ENCODE results near the gene CYP2F1.
A peak's percentile ranks its signal among the peaks of the same experiment; 100 is the strongest.
"Not testable (repeated sequence)": the region's sequence is repeated elsewhere in the genome, so short reads cannot be mapped to it uniquely, and the experiment has no call there.

The CYP2F1 gene

DNA sequence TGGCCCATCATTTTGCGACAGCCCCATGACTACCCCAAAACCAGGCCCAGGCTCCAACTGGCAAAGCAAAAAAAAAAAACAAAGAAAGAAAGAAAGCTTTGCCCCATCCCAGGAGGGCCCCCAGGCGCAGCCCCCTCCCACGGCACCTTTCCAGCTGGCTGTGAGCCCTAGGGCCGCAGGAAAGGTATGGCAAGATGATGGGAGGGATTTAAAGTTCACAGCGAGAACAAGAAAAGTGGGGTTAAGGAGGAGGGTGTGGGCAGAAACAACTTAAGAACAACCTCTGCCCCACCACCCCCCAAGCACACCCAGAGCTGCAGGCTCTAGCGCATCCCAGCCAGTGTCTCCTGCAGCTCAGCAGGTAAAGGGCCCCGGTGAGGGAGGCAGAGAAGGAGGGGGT, at the start of gene CYP2F1:
CYP2F1 (plus strand) TSS at position 301 of the 400 bp plus-strand sequence. CDS start 1,757 bp downstream, outside the sequence.
- no peak for DNase-seq

- no peak for DNase-seq
These were observed 49.2 kb upstream of the CYP2F1 start for GRCh38 chr19:41064974-41065569.

DNA sequence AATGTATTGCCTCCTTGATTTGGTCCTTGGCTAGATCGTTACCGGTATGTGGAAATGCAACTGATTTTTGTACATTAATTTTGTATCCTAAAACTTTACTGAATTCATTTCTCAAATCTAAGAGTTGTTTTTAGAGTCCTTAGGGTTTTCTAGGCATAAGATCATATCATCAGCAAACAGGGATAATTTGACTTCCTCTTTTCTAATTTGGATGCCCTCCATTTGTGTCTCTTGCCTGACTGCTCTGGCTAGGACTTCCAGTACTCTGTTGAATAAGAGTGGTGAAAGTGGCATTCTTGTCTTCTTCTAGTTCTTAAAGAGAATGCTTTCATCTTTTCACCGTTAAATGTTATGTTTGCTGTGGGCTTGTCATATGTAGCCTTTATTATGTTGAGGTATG, 37.9 kb upstream of the CYP2F1 start:
- no peak for DNase-seq

DNA sequence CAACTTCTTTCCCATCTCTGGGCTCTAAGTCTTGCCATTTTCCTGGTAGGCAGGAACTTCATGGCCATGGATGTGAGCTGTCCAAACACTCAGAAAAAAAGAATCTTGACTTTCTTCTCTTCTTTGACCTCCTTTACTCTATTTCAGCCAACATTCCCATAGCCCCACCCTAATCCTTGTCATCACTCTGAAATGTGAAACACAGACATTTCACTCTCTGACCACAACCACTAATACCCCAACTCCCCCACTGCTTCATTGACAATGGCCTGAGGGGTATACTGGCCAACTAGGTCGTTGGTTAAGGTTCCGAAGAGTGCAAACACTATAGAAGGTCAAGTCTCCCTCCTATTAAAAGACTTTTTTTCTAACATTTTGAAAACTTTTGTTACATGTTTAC, 30.7 kb upstream of the CYP2F1 start:
- DNase-seq, result no peak

GRCh38 chr19:41085748-41086415, 28.4 kb upstream of the CYP2F1 start:
- no peak for DNase-seq

DNA sequence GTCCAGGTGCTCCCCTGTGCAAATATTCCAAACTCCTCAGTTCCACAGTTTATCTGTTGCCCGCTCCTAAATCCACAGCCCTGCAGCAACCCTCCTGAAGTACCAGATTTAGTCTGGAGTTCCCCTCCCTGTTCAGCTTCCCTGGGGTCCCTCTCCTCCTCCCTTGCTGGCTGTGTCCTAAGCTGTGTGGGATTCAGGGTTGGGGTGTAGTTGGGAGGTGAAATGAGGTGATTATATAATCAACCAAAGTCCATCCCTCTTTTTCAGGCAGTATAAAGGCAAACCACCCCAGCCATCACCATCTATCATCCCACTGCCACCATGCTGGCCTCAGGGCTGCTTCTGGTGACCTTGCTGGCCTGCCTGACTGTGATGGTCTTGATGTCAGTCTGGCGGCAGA, 26.1 kb upstream of the CYP2F1 start, which contains the start of gene CYP2A13:
CYP2A13 (plus strand) TSS at position 301 of the 400 bp plus-strand sequence; CDS start at position 322, 21 bp downstream.
- no peak for DNase-seq

DNA sequence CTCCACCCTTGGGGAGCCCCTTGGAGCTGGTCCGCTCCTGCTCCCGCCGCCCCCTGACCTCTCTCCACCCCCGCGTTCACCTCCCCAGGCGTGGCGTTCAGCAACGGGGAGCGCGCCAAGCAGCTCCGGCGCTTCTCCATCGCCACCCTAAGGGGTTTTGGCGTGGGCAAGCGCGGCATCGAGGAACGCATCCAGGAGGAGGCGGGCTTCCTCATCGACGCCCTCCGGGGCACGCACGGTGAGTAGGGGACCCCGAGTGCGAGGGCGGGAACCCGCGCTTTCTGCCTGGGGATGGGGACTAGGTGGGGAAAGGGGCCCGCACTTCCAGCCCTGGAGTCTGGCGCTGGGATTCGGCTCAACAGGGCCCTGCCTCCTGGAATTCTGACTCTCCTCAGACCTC, 24.3 kb upstream of the CYP2F1 start:
- DNase-seq, result no peak

- no peak for DNase-seq
These were observed 18.5 kb upstream of the CYP2F1 start for GRCh38 chr19:41095703-41096102.

DNA sequence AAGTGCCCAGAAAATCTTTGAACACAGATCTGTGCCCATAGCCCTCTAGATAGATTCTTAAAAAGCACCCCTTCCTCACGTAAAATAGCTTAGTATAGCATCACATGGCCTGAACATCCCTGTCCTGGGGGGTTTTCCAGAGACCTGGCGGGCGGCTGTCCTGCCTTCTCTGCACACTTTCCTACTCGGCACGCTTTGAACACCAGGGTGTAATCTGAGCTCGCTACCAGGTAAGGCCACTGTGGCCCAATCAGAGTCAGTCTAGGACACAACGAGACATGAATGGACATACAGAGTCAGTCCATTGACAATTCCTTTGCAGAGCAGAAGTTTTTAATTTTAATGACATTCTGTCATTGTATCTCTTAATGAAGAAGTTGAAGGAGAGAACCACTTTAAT, 17.9 kb upstream of the CYP2F1 start:
- DNase-seq, result no peak

DNA sequence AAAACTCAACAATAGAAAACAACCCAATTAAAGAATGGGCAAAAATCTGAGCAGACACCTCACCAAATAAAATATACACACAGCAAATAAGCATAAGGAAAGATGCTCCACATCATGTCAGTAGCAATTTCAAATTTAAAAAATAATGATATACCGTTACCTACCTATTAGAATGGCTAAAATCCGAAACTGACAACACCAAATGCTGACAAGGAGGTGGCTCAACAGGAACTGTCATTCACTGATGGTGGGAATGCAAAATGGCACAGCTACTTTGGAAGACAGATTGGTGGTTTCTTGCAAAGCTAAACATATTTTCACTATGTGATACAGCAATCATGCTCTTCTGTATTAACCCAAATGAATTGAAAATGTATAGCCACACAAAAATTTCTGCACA, 16.9 kb upstream of the CYP2F1 start:
- DNase-seq, result no peak

DNA sequence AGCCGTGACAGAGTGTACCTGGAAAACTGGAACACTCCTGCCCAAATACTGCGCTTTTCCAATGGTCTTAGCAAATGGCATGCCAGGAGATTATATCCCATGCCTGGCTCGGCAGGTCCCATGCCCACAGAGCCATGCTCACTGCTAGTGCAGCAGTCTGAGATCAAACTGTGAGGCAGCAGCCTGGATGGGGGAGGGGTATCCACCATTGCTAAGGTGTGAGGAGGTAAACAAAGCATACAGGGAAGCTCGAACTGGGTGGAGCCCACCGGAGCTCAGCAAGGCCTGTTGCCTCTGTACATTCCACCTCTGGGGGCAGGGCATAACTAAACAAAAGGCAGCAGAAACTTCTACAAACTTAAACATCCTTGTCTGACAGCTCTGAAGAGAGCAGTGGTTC, 15.5 kb upstream of the CYP2F1 start:
- no peak for DNase-seq

- not testable (repeated sequence) for DNase-seq
These were observed 12.0 kb upstream of the CYP2F1 start for GRCh38 chr19:41102210-41102609.

DNA sequence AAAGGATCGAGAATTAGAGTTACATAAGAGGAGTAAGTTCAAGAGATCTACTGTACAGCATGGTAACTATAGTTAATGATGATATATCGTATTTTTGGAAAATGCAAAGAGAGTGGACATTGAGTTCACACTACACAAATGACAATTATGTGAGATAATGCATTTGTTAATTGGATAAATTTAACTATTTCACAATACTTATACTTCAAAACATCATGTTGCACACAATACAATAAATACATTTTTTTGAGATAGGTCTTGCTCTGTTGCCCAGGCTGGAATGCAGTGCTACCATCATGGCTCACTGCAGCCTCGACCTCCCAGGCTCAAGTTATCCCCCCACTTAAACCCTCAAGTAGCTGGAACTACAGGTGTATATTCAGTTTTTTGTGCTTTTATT, 8.1 kb upstream of the CYP2F1 start:
- DNase-seq, result no peak

DNA sequence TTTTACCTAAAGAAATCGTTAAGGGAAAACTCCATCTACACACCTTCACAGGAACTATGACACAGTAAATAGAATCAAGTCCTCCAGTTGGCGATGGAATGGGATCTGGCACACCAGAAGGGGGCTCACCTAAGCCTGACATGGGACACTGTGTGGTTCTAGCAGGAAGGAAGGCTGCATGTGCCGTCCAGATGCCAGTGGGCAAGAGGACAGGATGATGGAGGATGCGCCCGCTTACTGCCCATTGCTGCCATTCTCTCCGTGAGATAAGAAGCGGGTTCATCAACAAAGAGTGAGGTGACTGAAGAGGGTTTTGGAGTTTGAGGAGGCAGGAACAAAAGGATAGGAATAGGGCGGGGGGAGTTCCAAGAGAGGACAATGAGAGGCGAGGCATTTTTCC, 2.9 kb upstream of the CYP2F1 start:
- no peak for DNase-seq

GRCh38 chr19:41111750-41112295, 2.4 kb upstream of the CYP2F1 start:
- no peak for DNase-seq

- DNase-seq, result no peak
These were observed 1.4 kb upstream of the CYP2F1 start for GRCh38 chr19:41112728-41113290.

GRCh38 chr19:41116261-41116660, 2.0 kb downstream of the CYP2F1 start:
- no peak for DNase-seq

DNA sequence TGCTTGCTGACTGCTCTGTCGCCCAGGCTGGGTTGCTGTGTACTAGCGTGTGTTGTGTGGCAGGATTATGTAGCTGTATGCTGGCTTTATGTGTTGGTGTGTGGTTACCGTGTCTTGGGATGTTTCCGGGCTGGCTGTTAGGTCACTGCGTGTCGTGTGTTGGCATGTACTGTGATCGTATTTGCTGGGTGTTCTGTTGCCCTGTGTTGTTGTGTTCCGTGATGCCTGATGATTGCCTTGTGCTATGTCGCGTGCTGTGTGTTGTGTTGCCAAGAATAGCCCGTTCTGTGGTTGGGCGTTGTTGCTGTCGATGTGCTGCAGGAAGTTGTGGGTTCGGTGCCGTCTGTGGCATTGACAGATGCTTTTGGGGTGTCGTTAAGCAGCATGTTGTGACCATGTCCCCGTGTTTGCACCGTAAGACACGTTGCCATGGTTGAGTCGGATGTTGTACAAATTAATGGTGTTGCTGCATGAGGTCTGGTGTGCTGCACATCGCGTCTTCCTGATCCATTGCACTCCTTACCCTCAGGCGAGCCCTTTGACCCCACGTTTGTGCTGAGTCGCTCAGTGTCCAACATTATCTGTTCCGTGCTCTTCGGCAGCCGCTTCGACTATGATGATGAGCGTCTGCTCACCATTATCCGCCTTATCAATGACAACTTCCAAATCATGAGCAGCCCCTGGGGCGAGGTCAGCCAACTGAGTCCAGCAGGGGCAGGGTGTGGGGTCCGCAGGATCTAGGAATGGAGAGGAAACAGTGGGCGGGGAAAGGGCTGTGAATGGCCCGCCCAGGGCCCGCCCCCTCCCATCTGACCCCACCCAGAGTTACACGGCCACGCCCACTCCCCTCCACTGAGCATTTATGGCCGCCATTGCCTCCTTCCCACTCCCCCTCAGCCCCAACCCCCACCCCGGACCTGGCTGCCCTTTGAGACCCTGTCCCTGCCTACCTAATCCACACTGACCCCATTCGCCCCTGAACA, 7.0 kb downstream of the CYP2F1 start:
- DNase-seq, result peak; percentile 91

- not testable (repeated sequence) for DNase-seq
These were observed 8.6 kb downstream of the CYP2F1 start for GRCh38 chr19:41122846-41123245.

- no peak for DNase-seq
These were observed 9.6 kb downstream of the CYP2F1 start for GRCh38 chr19:41123716-41124294.

DNA sequence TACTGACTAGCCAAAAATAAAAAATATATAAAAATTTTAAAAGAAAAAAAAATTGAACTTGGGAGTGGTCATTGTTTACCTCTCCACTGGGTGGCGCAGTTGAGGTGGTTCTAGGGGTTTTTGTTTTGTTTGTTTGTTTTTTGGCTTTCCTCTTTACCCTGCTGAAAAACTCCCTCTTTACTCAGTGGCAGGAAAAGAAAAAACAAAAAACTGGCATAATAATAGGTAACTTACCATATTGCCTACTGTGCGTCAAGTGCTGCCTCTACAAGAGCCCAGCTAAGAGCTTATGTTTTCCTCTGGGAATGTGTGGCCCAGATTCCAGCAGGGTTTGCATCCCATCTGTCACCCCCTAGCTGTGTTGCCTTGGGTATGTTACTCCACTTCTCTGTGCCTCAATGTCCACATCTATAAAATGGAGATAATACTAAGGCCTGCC, 12.6 kb downstream of the CYP2F1 start:
- DNase-seq, result not testable (repeated sequence)

DNA sequence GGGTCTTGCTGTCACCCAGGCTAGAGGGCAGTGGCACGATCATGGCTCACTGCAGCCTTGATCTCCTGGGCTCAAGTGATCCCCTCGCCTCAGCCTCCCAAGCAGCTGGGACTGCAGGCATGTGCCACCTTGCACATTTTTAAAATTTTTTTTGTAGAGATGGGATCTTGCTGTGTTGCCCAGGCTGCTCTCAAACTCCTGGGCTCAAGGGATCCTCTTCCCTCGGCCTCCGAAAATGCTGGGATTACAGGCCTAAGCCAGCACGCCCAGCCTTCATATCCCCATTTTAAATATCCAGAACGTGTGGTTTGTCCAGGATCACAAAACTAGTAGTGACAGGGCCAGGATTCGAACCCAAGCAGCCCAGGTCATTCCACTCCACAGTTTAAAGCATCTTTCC, 13.1 kb downstream of the CYP2F1 start:
- not testable (repeated sequence) for DNase-seq
